Naive thymus-derived CD4-positive, alpha-beta T cell (primary cell): Measurements from ENCODE around the gene UBB. TPM values are rescaled to one million over a fixed set of nuclear protein-coding genes. Genes with fewer than 3 reads are reported as not detected.
A peak's percentile ranks its signal among the peaks of the same experiment; 100 is the strongest.
"Not testable (repeated sequence)": the region's sequence is repeated elsewhere in the genome, so short reads cannot be mapped to it uniquely, and the experiment has no call there.

ENCODE experiments used
- ATAC-seq: fragments of 150-1000 bp; cut with Tn5 transposase; 2 replicates; pipeline ENCODE4 v1.10.0; 2021; ENCODE audit warnings: mild to moderate bottlenecking, moderate library complexity
- CTCF ChIA-PET: fragments of 350-600 bp; sonication (Branson Sonifier 250); formaldehyde crosslinking; loops from one replicate; lab custom pipeline; 2021; ENCODE audit warnings: antibody characterized with exemption; lab: Charles Lee
- POLR2A ChIA-PET: fragments of 350-600 bp; sonication (Branson Sonifier 250); formaldehyde crosslinking; loops from one replicate; lab custom pipeline; 2021; ENCODE audit warnings: antibody characterized with exemption, inconsistent platforms; lab: Charles Lee
- DNase-seq, 9 donors: peaks; one replicate each; pipeline versions ENCODE4 v3.0.0 to v3.0.0-alpha.2; 2020 to 2022; ENCODE audit warnings: mixed read lengths in 1 of 9
- H3K27ac ChIP-seq: one replicate; pipeline ENCODE4 v1.7.0; 2013; ENCODE audit warnings: mild to moderate bottlenecking, low read depth, low read length, moderate library complexity
- H3K27me3 ChIP-seq, 2 donors: one replicate each; pipeline ENCODE4 v1.7.0; 2013; ENCODE audit warnings: low read length in 2 of 2, mild to moderate bottlenecking in 2 of 2, moderate library complexity in 2 of 2; ENCODE audit not compliant: control insufficient read depth in 2 of 2, insufficient read depth in 2 of 2
- H3K36me3 ChIP-seq, 3 experiments: 1 replicate in 2 of 3; 2 replicates in 1 of 3; pipeline ENCODE4 v1.7.0; 2013; ENCODE audit warnings: low read length in 3 of 3, mild to moderate bottlenecking in 3 of 3, moderate library complexity in 1 of 3; ENCODE audit not compliant: insufficient read depth in 3 of 3, control insufficient read depth in 2 of 3
- H3K4me1 ChIP-seq, 2 donors: one replicate each; pipeline ENCODE4 v1.7.0; 2013; ENCODE audit warnings: low read length in 2 of 2, mild to moderate bottlenecking in 2 of 2, moderate library complexity in 1 of 2; ENCODE audit not compliant: control insufficient read depth in 2 of 2, insufficient read depth in 2 of 2
- H3K4me3 ChIP-seq: 2 replicates; pipeline ENCODE4 v1.7.0; 2013; ENCODE audit warnings: mild to moderate bottlenecking, low read length
- H3K9me3 ChIP-seq, 3 experiments: 1 replicate in 2 of 3; 2 replicates in 1 of 3; pipeline ENCODE4 v1.7.0; 2013; ENCODE audit warnings: low read length in 3 of 3; ENCODE audit not compliant: control insufficient read depth in 2 of 3
- H3K27ac Mint-ChIP-seq, 9 donors: one replicate each; pipeline ENCODE4 v1.8.0; 2020 to 2022; ENCODE audit warnings: mixed read lengths in 9 of 9, mild to moderate bottlenecking in 8 of 9, moderate library complexity in 5 of 9, inconsistent platforms in 2 of 9
- H3K27me3 Mint-ChIP-seq, 5 donors: one replicate each; pipeline ENCODE4 v1.8.0; 2021 to 2022; ENCODE audit warnings: mixed read lengths in 5 of 5, mild to moderate bottlenecking in 1 of 5
- H3K36me3 Mint-ChIP-seq, 5 donors: one replicate each; pipeline ENCODE4 v1.8.0; 2020 to 2022; ENCODE audit warnings: mixed read lengths in 5 of 5, mild to moderate bottlenecking in 3 of 5, inconsistent platforms in 1 of 5
- H3K4me1 Mint-ChIP-seq, 7 donors: one replicate each; pipeline ENCODE4 v1.8.0; 2020 to 2022; ENCODE audit warnings: mixed read lengths in 7 of 7, mild to moderate bottlenecking in 3 of 7, inconsistent platforms in 1 of 7
- H3K4me3 Mint-ChIP-seq, 10 donors: one replicate each; pipeline ENCODE4 v1.8.0; 2020 to 2022; ENCODE audit warnings: mild to moderate bottlenecking in 10 of 10, mixed read lengths in 10 of 10, moderate library complexity in 6 of 10, inconsistent platforms in 2 of 10
- H3K9me3 Mint-ChIP-seq, 11 donors: one replicate each; pipeline ENCODE4 v1.8.0; 2020 to 2022; ENCODE audit warnings: mixed read lengths in 11 of 11, mild to moderate bottlenecking in 4 of 11, inconsistent platforms in 1 of 11, moderate library complexity in 1 of 11
- intact Hi-C, 2 donors: fragments of 100-400 bp; cut with micrococcal nuclease; formaldehyde crosslinking; loops; one replicate each; pipeline ENCODE4 v1.15.1; 2023
- polyA plus RNA-seq, 2 donors: library from polyadenylated mRNA; unstranded; fragments of 300-500 nt; fragmentation: Illumina TruSeq; gene quantifications; one replicate each; pipeline ENCODE4 v1.2.3, GENCODE V29; 2021
- total RNA-seq, 6 experiments: library from RNA in 5 of 6; stranded (reverse) in 5 of 6; gene quantifications; 1 replicate in 5 of 6; 2 replicates in 1 of 6; pipeline ENCODE4 v1.2.3 and lab custom pipeline; 2021 to 2026

Gene UBB
- total and polyA plus RNA-seq, 7 experiments from 2014 or later = 537 to 1,950 (median 810) TPM

DNA sequence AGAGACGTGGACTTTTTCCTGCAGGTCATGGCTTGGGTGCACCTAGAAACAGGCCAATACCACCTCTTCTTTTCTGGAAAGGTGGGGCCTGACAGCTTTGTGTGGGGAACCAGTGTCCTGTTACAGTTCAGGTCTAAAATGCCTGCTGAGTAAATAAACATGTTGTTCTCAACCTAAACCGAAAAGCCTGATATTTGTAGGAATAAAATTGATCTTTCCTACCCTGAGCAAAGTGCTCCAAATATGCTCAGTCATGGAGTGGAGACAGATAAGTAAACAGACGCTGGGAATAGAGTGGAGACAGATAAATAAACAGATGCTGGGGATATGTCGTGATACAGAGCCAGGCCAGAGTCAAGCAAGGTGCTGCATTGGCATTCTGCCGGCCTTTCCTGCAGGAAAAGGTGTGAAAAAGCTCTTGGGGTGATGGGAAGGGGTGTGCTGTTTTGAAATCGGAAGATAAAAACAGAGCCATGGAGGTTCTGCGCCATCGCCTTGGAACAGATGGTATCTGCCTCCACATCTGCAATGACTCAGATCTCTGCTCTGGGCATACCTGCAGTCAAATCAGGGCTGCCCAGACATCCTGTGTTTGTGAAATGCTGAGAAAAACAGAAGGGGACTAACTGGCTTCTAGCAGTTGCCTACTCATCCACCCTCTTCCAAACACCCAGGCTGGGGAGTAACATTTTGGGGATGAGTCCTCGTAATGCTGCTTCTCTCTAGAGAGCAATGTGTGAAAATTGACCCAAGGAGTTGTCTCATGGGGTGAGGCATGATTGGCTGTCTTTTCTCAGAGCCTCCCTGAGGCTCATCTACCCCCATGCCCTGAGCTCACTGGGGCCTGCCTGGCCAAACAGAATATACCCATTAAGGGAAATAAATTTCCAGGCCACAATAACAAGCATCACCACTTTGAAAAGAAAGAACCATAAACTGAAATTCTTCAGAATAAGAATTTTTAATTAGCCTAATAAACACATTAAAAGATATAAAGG is 17.7 kb downstream of the UBB start:
- Histone ChIP-seq H3K27me3 (no peaks in the 10 kb centered on the region), H3K9me3 (no peaks in the 10 kb centered on the region), H3K4me3 (no peak overlapping the region), H3K36me3 (no peaks in the 10 kb centered on the region), H3K4me1 (no peaks in the 10 kb centered on the region), H3K27ac (no peak overlapping the region)
- peaks cover 0 to 15% (median 7%) of the 10 kb centered on the region in 5 donors for H3K27me3 Mint-ChIP-seq
- no peaks in the 10 kb centered on the region for H3K9me3 Mint-ChIP-seq
- ChIA-PET POLR2A (no interaction called here), CTCF (no interaction called here)
- peaks cover 0 to 10% (median 6%) of the 10 kb centered on the region in 7 donors for H3K4me1 Mint-ChIP-seq
- peak overlapping the region in 3 of 9 donors; percentile 12 to 38 (median 22) for H3K27ac Mint-ChIP-seq
- H3K4me3 Mint-ChIP-seq = no peak overlapping the region
- ATAC-seq = peak; percentile 41
- intact Hi-C loops = no loop called here
- no peaks in the 10 kb centered on the region for H3K36me3 Mint-ChIP-seq
- DNase-seq = no peak

DNA sequence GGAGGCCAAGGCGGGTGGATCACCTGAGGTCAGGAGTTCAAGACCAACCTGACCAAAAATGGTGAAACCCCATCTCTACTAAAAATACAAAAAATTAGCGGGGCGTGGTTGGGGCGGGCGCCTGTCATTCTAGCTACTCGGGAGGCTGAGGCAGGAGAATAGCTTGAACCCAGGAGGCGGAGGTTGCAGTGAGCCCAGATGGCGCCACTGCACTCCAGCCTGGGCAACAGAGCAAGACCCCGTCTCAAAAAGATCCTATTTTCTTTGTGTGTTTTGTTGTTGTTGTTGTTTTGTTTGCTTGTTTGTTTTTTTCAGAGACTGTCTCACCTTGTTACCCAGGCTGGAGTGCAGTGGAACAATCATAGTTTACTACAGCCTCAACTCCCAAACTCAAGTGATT is 23.0 kb downstream of the UBB start:
- H3K27ac ChIP-seq, H3K9me3 Mint-ChIP-seq, H3K4me3 ChIP-seq, H3K9me3 ChIP-seq, H3K36me3 ChIP-seq, H3K27ac Mint-ChIP-seq, H3K4me1 ChIP-seq, intact Hi-C loops, H3K27me3 ChIP-seq, CTCF ChIA-PET, DNase-seq, H3K36me3 Mint-ChIP-seq, ATAC-seq, POLR2A ChIA-PET, H3K4me3 Mint-ChIP-seq: not testable (repeated sequence)
- Mint-ChIP-seq H3K4me1 (peaks cover 2 to 13% (median 9%) of the 10 kb centered on the region in 7 donors), H3K27me3 (peaks cover 5 to 36% (median 14%) of the 10 kb centered on the region in 5 donors)

DNA sequence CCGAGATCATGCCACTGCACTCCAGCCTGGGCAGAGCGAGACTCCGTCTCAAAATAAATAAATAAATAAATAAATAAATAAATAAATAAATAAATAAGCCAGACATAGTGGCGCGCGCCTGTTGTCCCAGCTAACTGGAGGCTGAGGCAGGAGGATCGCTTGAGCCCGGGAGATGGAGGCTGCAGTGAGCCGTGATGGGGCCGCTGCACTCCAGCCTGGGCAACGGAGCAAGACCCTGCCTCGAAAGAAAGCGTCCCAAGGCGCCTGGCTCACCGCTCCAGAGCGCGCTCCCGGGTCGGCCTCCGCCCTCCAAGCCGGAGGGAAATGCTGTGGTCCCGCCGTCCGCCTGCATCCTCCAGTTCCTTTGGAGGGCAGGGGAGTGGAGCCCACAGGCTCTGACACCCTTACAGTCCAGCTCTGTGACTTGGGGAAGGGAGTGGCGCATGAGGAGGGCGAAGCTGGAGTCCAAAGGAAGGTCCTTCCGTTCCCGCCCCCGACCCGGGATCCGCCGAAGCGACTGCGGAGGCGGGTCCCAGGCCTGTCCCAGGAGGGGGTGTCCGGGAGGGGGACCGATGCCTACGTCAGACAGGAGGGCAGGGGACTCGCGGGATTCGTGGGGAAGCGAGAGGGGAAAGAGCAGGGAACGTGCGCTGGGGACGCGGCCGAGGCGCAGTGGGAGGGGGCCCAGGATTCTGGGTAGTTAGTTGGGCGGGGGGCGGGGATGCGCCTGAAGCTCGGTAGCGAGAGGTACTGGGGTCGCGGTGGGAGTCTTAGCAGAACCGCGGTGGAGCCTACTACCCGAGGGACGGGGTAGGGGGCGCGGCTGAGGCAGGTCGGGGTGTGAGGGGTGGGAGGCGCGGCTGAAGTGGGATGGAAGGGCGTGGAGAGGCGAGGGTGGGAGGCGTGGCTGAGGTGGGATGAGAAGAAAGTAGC is 26.1 kb downstream of the UBB start:
- ChIA-PET POLR2A (interaction anchor here (0.8 to 1.8 kb wide), 2 partner anchors 12 to 31 kb away, joined by 5 to 6 read pairs; no protein-coding TSS in a partner anchor), CTCF (no interaction called here)
- Mint-ChIP-seq H3K27me3 (peaks cover 0 to 38% (median 12%) of the 10 kb centered on the region in 5 donors), H3K4me3 (peak overlapping the region; percentile 14 to 83 (median 60)), H3K27ac (no peak overlapping the region), H3K36me3 (no peaks in the 10 kb centered on the region), H3K9me3 (no peaks in the 10 kb centered on the region), H3K4me1 (peaks cover 0 to 11% (median 6%) of the 10 kb centered on the region in 7 donors)
- peak in 1 of 9 donors; percentile 10 for DNase-seq
- no peaks in the 10 kb centered on the region for H3K4me1 ChIP-seq
- no peaks in the 10 kb centered on the region for H3K27me3 ChIP-seq
- H3K4me3 ChIP-seq = peak overlapping the region; percentile 55
- intact Hi-C loops = no loop called here
- H3K36me3 ChIP-seq = no peaks in the 10 kb centered on the region
- no peaks in the 10 kb centered on the region for H3K9me3 ChIP-seq
- H3K27ac ChIP-seq = peak overlapping the region; percentile 14
- ATAC-seq = peak; percentile 18

DNA sequence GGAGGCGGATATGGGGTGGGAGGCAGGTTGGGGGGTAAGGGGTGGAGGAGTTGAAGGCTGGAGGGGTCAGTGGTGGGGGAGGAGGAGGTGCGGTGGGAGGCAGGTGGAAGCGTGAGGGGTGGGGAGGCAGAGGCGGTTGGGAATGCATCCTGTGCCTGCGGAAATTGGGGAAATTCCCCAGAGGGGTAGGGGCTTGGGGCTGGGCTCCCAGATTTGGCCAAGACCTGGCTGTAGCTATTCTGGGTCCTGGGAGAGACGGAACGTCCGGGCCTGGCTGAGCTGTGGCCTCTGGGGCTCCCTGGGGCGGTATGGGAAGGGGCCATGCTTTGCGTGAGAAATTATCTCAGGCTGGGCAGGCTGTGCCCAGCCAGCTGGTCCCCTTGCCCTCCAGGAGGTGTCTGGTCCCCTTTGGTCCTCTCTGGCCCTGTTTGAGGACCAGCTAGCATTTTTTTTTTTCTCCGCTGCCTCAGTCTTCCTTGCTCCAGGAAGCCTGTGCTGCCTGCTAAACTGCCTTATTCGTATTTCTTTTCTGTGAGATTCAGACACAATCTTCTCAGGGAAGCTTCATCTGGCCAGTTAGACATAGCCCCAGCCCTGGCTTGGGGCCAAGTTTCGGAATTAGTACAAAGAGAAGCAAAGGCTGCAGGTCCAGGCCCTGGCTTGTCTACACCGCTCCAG is 27.2 kb downstream of the UBB start:
- Mint-ChIP-seq H3K4me1 (peaks cover 0 to 13% (median 6%) of the 10 kb centered on the region in 7 donors), H3K27me3 (peaks cover 0 to 38% (median 9%) of the 10 kb centered on the region in 5 donors), H3K27ac (no peak overlapping the region), H3K4me3 (peak overlapping the region in 8 of 10 donors; percentile 4 to 71 (median 33)), H3K36me3 (peaks cover 0 to 1% (median 0%) of the 10 kb centered on the region in 5 donors), H3K9me3 (no peaks in the 10 kb centered on the region)
- no peak overlapping the region for H3K27ac ChIP-seq
- H3K36me3 ChIP-seq = no peaks in the 10 kb centered on the region
- POLR2A ChIA-PET = interaction anchor here (0.5 to 1.8 kb wide), 2 partner anchors 23 to 30 kb away, joined by 3 to 5 read pairs; no protein-coding TSS in a partner anchor
- ATAC-seq (no peak), DNase-seq (no peak)
- H3K4me1 ChIP-seq = no peaks in the 10 kb centered on the region
- CTCF ChIA-PET = no interaction called here
- H3K4me3 ChIP-seq = no peak overlapping the region
- intact Hi-C loops = no loop called here
- no peaks in the 10 kb centered on the region for H3K9me3 ChIP-seq
- H3K27me3 ChIP-seq = no peaks in the 10 kb centered on the region

DNA sequence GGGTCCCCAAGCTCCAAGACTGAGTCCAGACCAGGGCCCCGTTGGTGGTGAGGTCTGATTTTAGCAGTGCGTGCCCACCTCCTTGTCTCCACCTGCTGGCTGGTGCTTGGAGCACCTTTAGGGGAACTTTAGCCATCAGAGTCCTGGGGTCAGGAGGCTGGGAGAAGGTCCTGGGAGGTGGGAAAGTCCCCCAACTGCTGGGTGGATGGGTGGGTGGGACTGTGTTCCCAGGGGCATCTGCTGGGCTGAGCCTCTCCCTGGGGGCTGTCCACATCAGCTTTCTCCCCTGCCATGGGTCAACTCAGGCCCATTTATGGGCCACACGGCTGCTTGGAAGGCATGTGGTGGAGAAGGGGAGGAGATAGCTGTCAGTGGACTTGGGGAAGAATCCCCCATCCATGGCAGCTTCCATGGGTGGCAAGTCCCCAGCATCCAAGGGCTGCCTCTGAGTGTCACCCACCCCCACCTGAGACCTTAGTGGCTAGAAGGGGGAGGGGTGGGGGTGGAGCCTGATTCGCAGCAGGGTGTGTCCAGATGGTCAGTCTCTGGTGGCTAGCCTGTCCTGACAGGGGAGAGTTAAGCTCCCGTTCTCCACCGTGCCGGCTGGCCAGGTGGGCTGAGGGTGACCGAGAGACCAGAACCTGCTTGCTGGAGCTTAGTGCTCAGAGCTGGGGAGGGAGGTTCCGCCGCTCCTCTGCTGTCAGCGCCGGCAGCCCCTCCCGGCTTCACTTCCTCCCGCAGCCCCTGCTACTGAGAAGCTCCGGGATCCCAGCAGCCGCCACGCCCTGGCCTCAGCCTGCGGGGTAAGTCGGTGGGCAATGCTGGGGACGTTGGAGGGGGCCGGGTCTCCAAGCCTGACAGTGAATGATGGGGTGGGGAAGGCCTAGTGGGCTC is 34.4 kb downstream of the UBB start, which contains the start of gene TRPV2:
TSS of gene TRPV2 (plus strand) at position 541 of the 894 bp plus-strand sequence. CDS start 2,098 bp downstream, outside the sequence.
- H3K4me3 Mint-ChIP-seq = peak within 1 kb of the TSS; percentile 90 to 100 (median 98)
- H3K27me3 ChIP-seq = no peaks in the 10 kb centered on the region
- ATAC-seq = peak; percentile 57
- POLR2A ChIA-PET = interaction anchor here (0.7 to 4.6 kb wide), 8 partner anchors 21 to 51 kb away, joined by 4 to 55 read pairs (median 6); partner anchors contain the start of gene UBB
- H3K4me1 Mint-ChIP-seq = peaks cover 33 to 55% (median 42%) of the 10 kb centered on the region in 7 donors
- H3K36me3 ChIP-seq = peaks cover 12 to 33% (median 23%) of the 10 kb centered on the region in 3 experiments
- peak in 8 of 9 donors; percentile 36 to 58 (median 47) for DNase-seq
- H3K4me3 ChIP-seq = peak within 1 kb of the TSS; percentile 93
- no peaks in the 10 kb centered on the region for H3K27me3 Mint-ChIP-seq
- intact Hi-C loops = loop anchor here (1.0 to 10.0 kb wide), 8 partner anchors 29 to 1557 kb away; partner anchors contain the start of genes UBB (in 2 of the 2), DRC3 (in 1 of the 2), NCOR1 (in 1 of the 2) and PIGL (in 1 of the 2)
- H3K4me1 ChIP-seq = peaks cover 37 to 47% of the 10 kb centered on the region in 2 donors
- CTCF ChIA-PET = interaction anchor here (0.7 to 2.3 kb wide), 18 partner anchors 10 to 174 kb away, joined by 3 to 12 read pairs (median 4); partner anchors contain the start of gene UBB
- peaks cover 6 to 31% (median 14%) of the 10 kb centered on the region in 5 donors for H3K36me3 Mint-ChIP-seq
- peak within 1 kb of the TSS; percentile 96 to 100 (median 98) for H3K27ac Mint-ChIP-seq
- H3K27ac ChIP-seq = peak within 1 kb of the TSS; percentile 94
- no peaks in the 10 kb centered on the region for H3K9me3 Mint-ChIP-seq
- no peaks in the 10 kb centered on the region for H3K9me3 ChIP-seq
